Prostate gland (tissue), 2 donors: ENCODE measurements around the gene LHX6. TPM values are rescaled to one million over a fixed set of nuclear protein-coding genes. Genes with fewer than 3 reads are reported as not detected.

Experiments used
- DNase-seq: peaks from one replicate; pipeline ENCODE4 v3.0.0-alpha.2; 2019; ENCODE audit warnings: low spot score
- H3K27ac ChIP-seq, 2 donors: fragments of 200-600 bp; sonication (generic); 2 replicates each; pipeline ENCODE4 v1.5.1; 2017 to 2019
- H3K27me3 ChIP-seq: fragments of 200-600 bp; sonication (generic); replicated peaks from 2 replicates; pipeline ENCODE4 v1.5.1; 2019; ENCODE audit not compliant: insufficient read depth
- H3K36me3 ChIP-seq, 2 donors: fragments of 200-600 bp; sonication (generic); 1 replicate in 1 of 2; 2 replicates in 1 of 2; pipeline versions ENCODE4 v1.5.1 to v1.8.1; 2017 to 2019
- H3K4me1 ChIP-seq: fragments of 200-600 bp; sonication (generic); replicated peaks from 2 replicates; pipeline ENCODE4 v1.5.1; 2019
- H3K4me3 ChIP-seq, 2 donors: fragments of 200-600 bp; sonication (generic); 2 replicates each; pipeline ENCODE4 v1.5.1; 2017 to 2019
- H3K9me3 ChIP-seq: fragments of 200-600 bp; sonication (generic); 2 replicates; pipeline ENCODE4 v1.5.1; 2017
- CTCF ChIP-seq, 4 experiments: fragments of 200-600 bp in 2 of 4; fragments of 450-650 bp in 2 of 4; sonication (generic) in 2 of 4; IDR thresholded peaks; 1 replicate in 3 of 4; 2 replicates in 1 of 4; pipeline ENCODE4 v1.5.1; 2016 to 2019; ENCODE audit warnings: antibody characterized with exemption in 4 of 4, mild to moderate bottlenecking in 2 of 4, moderate library complexity in 2 of 4
- POLR2A ChIP-seq: fragments of 450-650 bp; IDR thresholded peaks from one replicate; pipeline ENCODE4 v1.6.1; 2016; ENCODE audit warnings: antibody characterized with exemption, mild to moderate bottlenecking
- POLR2AphosphoS5 ChIP-seq: sonication (generic); formaldehyde crosslinking; IDR thresholded peaks from one replicate; pipeline ENCODE4 v1.6.1; 2017; ENCODE audit warnings: antibody characterized with exemption
- WGBS: methylation state at CpG from one replicate; pipeline ENCODE4 v1.1.5; 2018; 5-methylcytosine and 5-hydroxymethylcytosine counted together
- intact Hi-C: fragments of 100-400 bp; cut with DNase I; formaldehyde crosslinking; loops from one replicate; pipeline ENCODE4 v1.14.2; 2022
- total RNA-seq, 2 donors: library from RNA; depleted of rRNA; stranded (reverse); fragments of >200 nt; gene quantifications; one replicate each; pipeline ENCODE4 v1.1.0, GENCODE V29; 2016

The LHX6 gene
- total RNA-seq, 2 donors from 2014 or later = 2.7 to 7.3 TPM

GRCh38 chr9:122192261-122192875 is 36.4 kb downstream of the LHX6 start:
- H3K9me3 ChIP-seq = no peaks in the 10 kb centered on the region
- DNase-seq = no peak
- no peak overlapping the region for H3K27ac ChIP-seq
- intact Hi-C loops = no loop called here
- H3K4me1 ChIP-seq = no peaks in the 10 kb centered on the region
- 88% methylated on average over 5 of the region's 5 CpGs for whole genome bisulfite sequencing
- H3K4me3 ChIP-seq = no peak overlapping the region
- H3K36me3 ChIP-seq = no peaks in the 10 kb centered on the region
- H3K27me3 ChIP-seq = no peaks in the 10 kb centered on the region
- no peak for TF ChIP-seq CTCF (IDR thresholded peaks at IDR 0.05)
- no peak for TF ChIP-seq POLR2AphosphoS5
- no peak for TF ChIP-seq POLR2A

- intact Hi-C loops = no loop called here
- DNase-seq = no peak
- H3K4me1 ChIP-seq = no peaks in the 10 kb centered on the region
- no peaks in the 10 kb centered on the region for H3K9me3 ChIP-seq
- 55% methylated on average over 11 of the region's 11 CpGs for WGBS
- no peak overlapping the region for H3K4me3 ChIP-seq
- no peak overlapping the region for H3K27ac ChIP-seq
- H3K36me3 ChIP-seq = no peaks in the 10 kb centered on the region
- H3K27me3 ChIP-seq = no peaks in the 10 kb centered on the region
- no peak for TF ChIP-seq POLR2AphosphoS5
- TF ChIP-seq POLR2A = no peak
- TF ChIP-seq CTCF (IDR thresholded peaks at IDR 0.05) = no peak
Measured at GRCh38 chr9:122191584-122191983, 37.2 kb downstream of the LHX6 start.

GRCh38 chr9:122190597-122191381 is 38.0 kb downstream of the LHX6 start:
- Histone ChIP-seq H3K9me3 (no peaks in the 10 kb centered on the region), H3K4me3 (no peak overlapping the region), H3K27me3 (no peaks in the 10 kb centered on the region), H3K4me1 (no peaks in the 10 kb centered on the region), H3K27ac (no peak overlapping the region), H3K36me3 (no peaks in the 10 kb centered on the region)
- TF ChIP-seq POLR2AphosphoS5 (no peak), POLR2A (no peak), CTCF (IDR thresholded peaks at IDR 0.05) (no peak)
- 76% methylated on average over 11 of the region's 12 CpGs for WGBS
- no peak for DNase-seq
- intact Hi-C loops = no loop called here

- Histone ChIP-seq H3K4me1 (no peaks in the 10 kb centered on the region), H3K9me3 (no peaks in the 10 kb centered on the region), H3K36me3 (no peaks in the 10 kb centered on the region), H3K27me3 (no peaks in the 10 kb centered on the region), H3K27ac (no peak overlapping the region), H3K4me3 (no peak overlapping the region)
- intact Hi-C loops = no loop called here
- DNase-seq = no peak
- TF ChIP-seq CTCF (IDR thresholded peaks at IDR 0.05) = no peak
- TF ChIP-seq POLR2A = no peak
- no peak for TF ChIP-seq POLR2AphosphoS5
- WGBS = 90% methylated on average over 6 of the region's 6 CpGs
Measured at GRCh38 chr9:122188369-122188768, 40.4 kb downstream of the LHX6 start.
